DOHH2 (cell line): ENCODE results near the gene RABGAP1L.

ENCODE experiments used
- H3F3A ChIP-seq: fragments of 200-600 bp; sonication (generic), shearing (Covaris generic); 2 replicates; pipeline ENCODE4 v1.6.0; 2016; ENCODE audit warnings: antibody characterized with exemption, mild to moderate bottlenecking; ENCODE audit not compliant: control insufficient read depth, insufficient read depth
- H3K27ac ChIP-seq: fragments of 200-600 bp; sonication (generic); 2 replicates; pipeline ENCODE4 v1.5.1; 2014; ENCODE audit warnings: low read depth, mild to moderate bottlenecking, low read length, moderate library complexity
- H3K27me3 ChIP-seq: fragments of 200-600 bp; sonication (generic); 2 replicates; pipeline ENCODE4 v1.6.1; 2014; ENCODE audit warnings: mild to moderate bottlenecking, low read length, mixed read lengths; ENCODE audit not compliant: control insufficient read depth
- H3K36me3 ChIP-seq: fragments of 200-600 bp; sonication (generic); 2 replicates; pipeline ENCODE4 v1.6.1; 2014; ENCODE audit warnings: mild to moderate bottlenecking, low read length, moderate library complexity, mixed read lengths; ENCODE audit not compliant: control insufficient read depth
- H3K4me1 ChIP-seq: fragments of 200-600 bp; sonication (generic); 2 replicates; pipeline ENCODE4 v1.6.1; 2014; ENCODE audit warnings: mild to moderate bottlenecking, low read length, mixed read lengths; ENCODE audit not compliant: control insufficient read depth
- H3K4me2 ChIP-seq: fragments of 200-600 bp; sonication (generic); 2 replicates; pipeline ENCODE4 v1.6.0; 2014; ENCODE audit warnings: mild to moderate bottlenecking, low read length, moderate library complexity
- H3K4me3 ChIP-seq: fragments of 200-600 bp; sonication (generic); 2 replicates; pipeline ENCODE4 v1.5.1; 2014; ENCODE audit warnings: mild to moderate bottlenecking, low read length, mixed read lengths
- H3K79me2 ChIP-seq: fragments of 200-600 bp; sonication (generic); 2 replicates; pipeline ENCODE4 v1.6.1; 2014; ENCODE audit warnings: mild to moderate bottlenecking, low read length, mixed read lengths; ENCODE audit not compliant: control insufficient read depth
- H3K9me2 ChIP-seq: fragments of 200-600 bp; sonication (generic); replicated peaks from 2 replicates; pipeline ENCODE4 v1.6.1; 2014; ENCODE audit warnings: mild to moderate bottlenecking, low read length, mixed read lengths; ENCODE audit not compliant: control insufficient read depth
- H3K9me3 ChIP-seq: fragments of 200-600 bp; sonication (generic); 2 replicates; pipeline ENCODE4 v1.6.1; 2014; ENCODE audit warnings: antibody characterized with exemption, low read length, mixed read lengths; ENCODE audit not compliant: control insufficient read depth, insufficient read depth
- H4K20me1 ChIP-seq: fragments of 200-600 bp; sonication (generic); 2 replicates; pipeline ENCODE4 v1.6.0; 2014; ENCODE audit warnings: low read depth, mild to moderate bottlenecking, antibody characterized with exemption, low read length, moderate library complexity; ENCODE audit not compliant: control insufficient read depth, insufficient read depth
- EZH2phosphoT487 ChIP-seq: fragments of 200-600 bp; sonication (generic); IDR thresholded peaks from 2 replicates; pipeline ENCODE4 v1.6.1; 2017; ENCODE audit warnings: borderline replicate concordance, mild to moderate bottlenecking, antibody characterized with exemption, low read length, moderate library complexity, mixed read lengths
- TF ChIP-seq, protein P1 (sequence below): fragments of 200-600 bp; sonication (generic); IDR thresholded peaks from one replicate; pipeline ENCODE4 v1.5.1; 2014; ENCODE audit warnings: antibody characterized with exemption, mild to moderate bottlenecking, low read depth, low read length; ENCODE audit not compliant: poor library complexity, severe bottlenecking

The RABGAP1L gene

DNA sequence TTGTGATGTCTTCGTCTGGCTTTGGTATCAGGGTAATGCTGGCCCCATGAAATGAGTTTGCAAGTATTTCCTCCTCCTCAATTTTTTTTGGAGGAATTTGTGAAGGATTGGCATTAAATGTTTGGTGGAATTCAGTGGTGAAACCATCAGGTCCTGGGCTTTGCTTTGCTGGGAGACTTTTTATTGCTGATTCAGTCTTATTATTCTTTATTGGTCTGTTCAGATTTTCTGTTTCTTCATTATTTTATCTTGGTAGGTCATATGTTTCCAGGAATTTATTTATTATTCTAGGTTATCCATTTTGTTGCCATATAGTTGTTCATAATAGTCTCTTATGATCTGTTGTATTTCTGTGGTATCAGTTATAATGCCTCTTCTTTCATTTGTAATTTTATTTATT lies 126.7 kb downstream of the RABGAP1L start:
- Histone ChIP-seq H3K4me1 (peaks cover 30% of the 10 kb centered on the region), H3K79me2 (peaks cover 89% of the 10 kb centered on the region), H3K4me3 (no peak overlapping the region), H3K4me2 (no peak overlapping the region), H4K20me1 (no peaks in the 10 kb centered on the region), H3K27ac (no peak overlapping the region), H3K9me3 (peaks cover 25% of the 10 kb centered on the region), H3F3A (no peaks in the 10 kb centered on the region; the same call in 1 of the 2 replicates), H3K36me3 (peaks cover 99% of the 10 kb centered on the region), H3K9me2 (no peaks in the 10 kb centered on the region), H3K27me3 (no peaks in the 10 kb centered on the region)
- TF ChIP-seq, protein P1, sequence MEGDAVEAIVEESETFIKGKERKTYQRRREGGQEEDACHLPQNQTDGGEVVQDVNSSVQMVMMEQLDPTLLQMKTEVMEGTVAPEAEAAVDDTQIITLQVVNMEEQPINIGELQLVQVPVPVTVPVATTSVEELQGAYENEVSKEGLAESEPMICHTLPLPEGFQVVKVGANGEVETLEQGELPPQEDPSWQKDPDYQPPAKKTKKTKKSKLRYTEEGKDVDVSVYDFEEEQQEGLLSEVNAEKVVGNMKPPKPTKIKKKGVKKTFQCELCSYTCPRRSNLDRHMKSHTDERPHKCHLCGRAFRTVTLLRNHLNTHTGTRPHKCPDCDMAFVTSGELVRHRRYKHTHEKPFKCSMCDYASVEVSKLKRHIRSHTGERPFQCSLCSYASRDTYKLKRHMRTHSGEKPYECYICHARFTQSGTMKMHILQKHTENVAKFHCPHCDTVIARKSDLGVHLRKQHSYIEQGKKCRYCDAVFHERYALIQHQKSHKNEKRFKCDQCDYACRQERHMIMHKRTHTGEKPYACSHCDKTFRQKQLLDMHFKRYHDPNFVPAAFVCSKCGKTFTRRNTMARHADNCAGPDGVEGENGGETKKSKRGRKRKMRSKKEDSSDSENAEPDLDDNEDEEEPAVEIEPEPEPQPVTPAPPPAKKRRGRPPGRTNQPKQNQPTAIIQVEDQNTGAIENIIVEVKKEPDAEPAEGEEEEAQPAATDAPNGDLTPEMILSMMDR: no peak
- no peak for TF ChIP-seq EZH2phosphoT487

DNA sequence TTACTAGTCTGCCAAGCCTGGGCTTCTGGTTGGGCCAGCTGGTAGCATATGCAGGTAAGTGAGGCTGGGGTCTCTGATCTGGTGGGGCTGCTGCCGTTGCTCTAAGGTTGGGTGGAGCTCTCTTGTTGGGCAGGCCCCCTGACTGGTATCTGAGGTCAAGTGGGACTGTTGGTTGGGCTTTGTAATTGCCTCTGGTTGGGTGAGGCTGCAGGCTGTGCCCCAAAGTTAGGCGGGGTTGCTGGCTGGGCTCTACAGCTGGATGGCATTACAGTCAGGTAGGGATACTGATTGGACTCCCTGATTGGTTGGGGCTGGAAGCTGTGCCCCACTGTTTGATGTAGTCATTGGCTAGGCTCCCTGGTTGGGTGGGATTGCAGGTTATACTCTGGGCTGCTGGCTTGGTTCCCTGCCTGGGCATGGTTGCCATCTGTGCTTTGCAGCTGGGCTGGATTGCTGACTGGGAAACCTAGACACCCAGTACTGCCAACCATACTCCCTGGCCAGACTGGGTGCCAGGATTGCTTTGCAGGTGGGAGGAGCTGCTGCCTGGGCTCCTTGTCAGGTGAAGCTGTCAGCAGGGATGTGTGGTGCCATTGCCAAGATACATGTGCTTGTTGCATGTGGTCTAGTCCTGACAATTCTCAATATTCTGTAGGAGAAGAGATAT lies 130.5 kb downstream of the RABGAP1L start:
- no peak for TF ChIP-seq EZH2phosphoT487
- TF ChIP-seq, protein P1: no peak
- no peaks in the 10 kb centered on the region for H4K20me1 ChIP-seq
- peaks cover 13% of the 10 kb centered on the region; the same call in 1 of the 2 replicates for H3K4me1 ChIP-seq
- no peaks in the 10 kb centered on the region for H3F3A ChIP-seq
- H3K27ac ChIP-seq: no peak overlapping the region
- H3K9me3 ChIP-seq: peaks cover 23% of the 10 kb centered on the region
- H3K9me2 ChIP-seq: no peaks in the 10 kb centered on the region
- H3K36me3 ChIP-seq: peaks cover 97% of the 10 kb centered on the region
- peaks cover 82% of the 10 kb centered on the region for H3K79me2 ChIP-seq
- H3K4me2 ChIP-seq: no peak overlapping the region
- no peak overlapping the region for H3K4me3 ChIP-seq
- no peaks in the 10 kb centered on the region for H3K27me3 ChIP-seq

DNA sequence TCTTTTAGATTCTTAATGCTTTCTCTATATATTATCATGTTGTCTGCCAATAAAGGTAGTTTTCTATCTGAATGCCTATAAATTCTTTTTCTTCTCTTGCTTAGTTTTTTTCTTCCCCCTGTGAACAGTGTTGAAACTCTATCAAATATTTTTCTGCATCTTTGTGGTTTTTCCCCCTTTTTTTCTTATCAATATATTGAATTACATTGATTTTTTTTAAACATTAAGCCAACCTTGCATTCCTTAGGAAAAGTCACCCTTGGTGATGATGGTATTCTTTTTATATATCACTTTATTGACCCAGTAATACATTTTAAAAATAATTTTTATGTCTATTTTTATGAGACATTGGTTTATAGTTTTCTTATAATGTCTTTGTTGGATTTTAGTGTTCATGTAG lies 131.7 kb downstream of the RABGAP1L start:
- H4K20me1 ChIP-seq: no peaks in the 10 kb centered on the region
- H3K9me2 ChIP-seq: no peaks in the 10 kb centered on the region
- no peaks in the 10 kb centered on the region for H3F3A ChIP-seq
- no peak overlapping the region for H3K4me2 ChIP-seq
- H3K27me3 ChIP-seq: no peaks in the 10 kb centered on the region
- H3K36me3 ChIP-seq: peaks cover 95% of the 10 kb centered on the region
- no peak overlapping the region for H3K4me3 ChIP-seq
- H3K4me1 ChIP-seq: peaks cover 7% of the 10 kb centered on the region; the same call in 1 of the 2 replicates
- TF ChIP-seq, protein P1: no peak
- no peak for TF ChIP-seq EZH2phosphoT487
- peaks cover 81% of the 10 kb centered on the region for H3K79me2 ChIP-seq
- H3K9me3 ChIP-seq: peaks cover 23% of the 10 kb centered on the region
- H3K27ac ChIP-seq: no peak overlapping the region
